KOPT-K1 (cell line): ENCODE results near the gene VSIG8.

Experiments used
- H3K27ac ChIP-seq: fragments of 200-600 bp; sonication (generic); 2 replicates; pipeline ENCODE4 v1.5.1; 2016; ENCODE audit warnings: antibody characterized with exemption, mild to moderate bottlenecking, low read depth, low read length; ENCODE audit not compliant: poor library complexity, severe bottlenecking
- H3K36me3 ChIP-seq: fragments of 200-600 bp; sonication (generic); 2 replicates; pipeline ENCODE4 v1.5.1; 2017; ENCODE audit warnings: antibody characterized with exemption, mild to moderate bottlenecking, low read length, moderate library complexity; ENCODE audit not compliant: insufficient read depth
- H3K9me3 ChIP-seq: fragments of 200-600 bp; sonication (generic); 2 replicates; pipeline ENCODE4 v1.5.1; 2017; ENCODE audit warnings: antibody characterized with exemption, low read length, mild to moderate bottlenecking; ENCODE audit not compliant: insufficient read depth, poor library complexity, severe bottlenecking

VSIG8 gene

DNA sequence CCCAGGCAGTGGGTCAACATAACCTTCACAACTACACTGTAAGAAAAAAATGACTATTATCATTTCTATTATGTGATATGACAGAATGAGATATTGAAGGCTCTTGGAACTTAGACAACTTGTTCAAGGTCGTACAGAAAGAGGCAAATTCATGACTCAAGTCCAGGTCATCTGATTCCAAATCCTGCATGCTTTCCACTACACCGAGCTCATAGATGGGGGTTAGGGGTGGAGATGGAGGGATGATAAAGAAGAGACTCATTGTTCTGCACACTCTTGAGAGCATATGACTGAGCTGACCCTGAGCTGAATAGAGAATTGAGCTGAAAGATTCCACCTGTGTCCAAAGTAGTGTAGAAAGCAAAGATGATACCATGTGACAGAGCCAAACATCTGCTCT, 57.5 kb downstream of the VSIG8 start:
- H3K36me3 ChIP-seq = no peaks in the 10 kb centered on the region
- H3K27ac ChIP-seq = no peak overlapping the region
- H3K9me3 ChIP-seq = no peaks in the 10 kb centered on the region
